Measurements from ENCODE around the gene SCAF11.

- TF ChIP-seq CTCF (IDR thresholded peaks at IDR 0.05) (no peak), EP300 (IDR thresholded peaks at IDR 0.05; ENCODE audit: low read depth) (no peak)
These were observed 43.9 kb downstream of the SCAF11 start for GRCh38 chr12:45946435-45946834.

All from transverse colon (tissue), 3 donors.